WTC11 (cell line): ENCODE measurements around the gene ACBD6.

Experiments
- CREM ChIP-seq: sonication (generic); formaldehyde crosslinking; IDR thresholded peaks from 2 replicates; pipeline ENCODE4 v1.8.1; 2022; ENCODE audit warnings: mild to moderate bottlenecking, missing genetic modification reagents, moderate library complexity
- ETV6 ChIP-seq: sonication (generic); formaldehyde crosslinking; IDR thresholded peaks from 2 replicates; pipeline ENCODE4 v1.8.1; 2022; ENCODE audit warnings: mild to moderate bottlenecking, missing genetic modification reagents
- FOXK1 ChIP-seq: sonication (generic); formaldehyde crosslinking; IDR thresholded peaks from 2 replicates; pipeline ENCODE4 v1.8.0; 2022; ENCODE audit warnings: mild to moderate bottlenecking, moderate library complexity, missing genetic modification reagents
- KAT7 ChIP-seq: sonication (generic); formaldehyde crosslinking; IDR thresholded peaks from 2 replicates; pipeline ENCODE4 v1.8.1; 2023; ENCODE audit warnings: missing genetic modification reagents, mild to moderate bottlenecking, borderline replicate concordance
- SOX15 ChIP-seq: fragments of 250-450 bp; sonication (Bioruptor Pico); IDR thresholded peaks from 2 replicates; pipeline ENCODE4 v1.9.0; 2021; ENCODE audit warnings: mild to moderate bottlenecking
- TP53 ChIP-seq: sonication (generic); formaldehyde crosslinking; IDR thresholded peaks from 2 replicates; pipeline ENCODE4 v1.8.1; 2023; ENCODE audit warnings: mild to moderate bottlenecking, missing genetic modification reagents
- TF ChIP-seq, protein P1 (sequence below): fragments of 200-600 bp; IDR thresholded peaks from 2 replicates; pipeline ENCODE4 v1.8.0; 2022; ENCODE audit warnings: antibody characterized with exemption
- TF ChIP-seq, protein P2 (sequence below): sonication (generic); formaldehyde crosslinking; IDR thresholded peaks from 2 replicates; pipeline ENCODE4 v1.8.0; 2022; ENCODE audit warnings: mild to moderate bottlenecking, missing genetic modification reagents
- TF ChIP-seq, protein P3 (sequence below): sonication (generic); formaldehyde crosslinking; IDR thresholded peaks from 2 replicates; pipeline ENCODE4 v1.8.0; 2023; ENCODE audit warnings: missing genetic modification reagents, mild to moderate bottlenecking, borderline replicate concordance
- TF ChIP-seq, protein P4 (sequence below): fragments of 250-450 bp; sonication (Bioruptor Pico); IDR thresholded peaks from 2 replicates; pipeline ENCODE4 v1.8.0; 2021; ENCODE audit warnings: mild to moderate bottlenecking
- TF ChIP-seq, protein P5 (sequence below): sonication (generic); formaldehyde crosslinking; IDR thresholded peaks from 2 replicates; pipeline ENCODE4 v1.8.1; 2022; ENCODE audit warnings: low read depth, missing genetic modification reagents, borderline replicate concordance

DNA sequence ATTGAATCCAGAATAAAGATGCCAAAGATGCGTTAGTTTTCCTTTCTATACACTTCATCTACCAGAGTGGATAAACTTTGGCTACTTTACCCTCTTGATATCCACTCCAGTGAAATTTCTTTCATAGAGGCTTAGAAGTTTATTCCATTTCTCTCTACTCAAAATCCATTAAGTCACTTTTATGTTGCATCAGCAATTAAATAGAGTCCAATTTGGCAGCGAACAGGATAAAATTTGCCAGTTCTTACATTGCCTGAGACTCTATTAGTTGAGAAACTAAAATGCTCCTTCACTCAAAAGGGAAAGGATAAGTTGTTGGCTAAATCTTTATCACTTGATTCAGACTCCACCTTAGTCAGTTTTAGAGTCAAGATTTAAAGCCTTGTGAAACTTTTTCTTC is 57.9 kb downstream of the ACBD6 start:
- TF ChIP-seq, protein P1, sequence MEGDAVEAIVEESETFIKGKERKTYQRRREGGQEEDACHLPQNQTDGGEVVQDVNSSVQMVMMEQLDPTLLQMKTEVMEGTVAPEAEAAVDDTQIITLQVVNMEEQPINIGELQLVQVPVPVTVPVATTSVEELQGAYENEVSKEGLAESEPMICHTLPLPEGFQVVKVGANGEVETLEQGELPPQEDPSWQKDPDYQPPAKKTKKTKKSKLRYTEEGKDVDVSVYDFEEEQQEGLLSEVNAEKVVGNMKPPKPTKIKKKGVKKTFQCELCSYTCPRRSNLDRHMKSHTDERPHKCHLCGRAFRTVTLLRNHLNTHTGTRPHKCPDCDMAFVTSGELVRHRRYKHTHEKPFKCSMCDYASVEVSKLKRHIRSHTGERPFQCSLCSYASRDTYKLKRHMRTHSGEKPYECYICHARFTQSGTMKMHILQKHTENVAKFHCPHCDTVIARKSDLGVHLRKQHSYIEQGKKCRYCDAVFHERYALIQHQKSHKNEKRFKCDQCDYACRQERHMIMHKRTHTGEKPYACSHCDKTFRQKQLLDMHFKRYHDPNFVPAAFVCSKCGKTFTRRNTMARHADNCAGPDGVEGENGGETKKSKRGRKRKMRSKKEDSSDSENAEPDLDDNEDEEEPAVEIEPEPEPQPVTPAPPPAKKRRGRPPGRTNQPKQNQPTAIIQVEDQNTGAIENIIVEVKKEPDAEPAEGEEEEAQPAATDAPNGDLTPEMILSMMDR: no peak
- TF ChIP-seq, protein P2, sequence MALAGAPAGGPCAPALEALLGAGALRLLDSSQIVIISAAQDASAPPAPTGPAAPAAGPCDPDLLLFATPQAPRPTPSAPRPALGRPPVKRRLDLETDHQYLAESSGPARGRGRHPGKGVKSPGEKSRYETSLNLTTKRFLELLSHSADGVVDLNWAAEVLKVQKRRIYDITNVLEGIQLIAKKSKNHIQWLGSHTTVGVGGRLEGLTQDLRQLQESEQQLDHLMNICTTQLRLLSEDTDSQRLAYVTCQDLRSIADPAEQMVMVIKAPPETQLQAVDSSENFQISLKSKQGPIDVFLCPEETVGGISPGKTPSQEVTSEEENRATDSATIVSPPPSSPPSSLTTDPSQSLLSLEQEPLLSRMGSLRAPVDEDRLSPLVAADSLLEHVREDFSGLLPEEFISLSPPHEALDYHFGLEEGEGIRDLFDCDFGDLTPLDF (CRISPR knock-in tag): no peak
- TF ChIP-seq CREM (no peak), KAT7 (no peak), TP53 (no peak), FOXK1 (CRISPR knock-in tag) (no peak), ETV6 (CRISPR knock-in tag) (no peak), SOX15 (CRISPR knock-in tag) (no peak)
- TF ChIP-seq, protein P3, sequence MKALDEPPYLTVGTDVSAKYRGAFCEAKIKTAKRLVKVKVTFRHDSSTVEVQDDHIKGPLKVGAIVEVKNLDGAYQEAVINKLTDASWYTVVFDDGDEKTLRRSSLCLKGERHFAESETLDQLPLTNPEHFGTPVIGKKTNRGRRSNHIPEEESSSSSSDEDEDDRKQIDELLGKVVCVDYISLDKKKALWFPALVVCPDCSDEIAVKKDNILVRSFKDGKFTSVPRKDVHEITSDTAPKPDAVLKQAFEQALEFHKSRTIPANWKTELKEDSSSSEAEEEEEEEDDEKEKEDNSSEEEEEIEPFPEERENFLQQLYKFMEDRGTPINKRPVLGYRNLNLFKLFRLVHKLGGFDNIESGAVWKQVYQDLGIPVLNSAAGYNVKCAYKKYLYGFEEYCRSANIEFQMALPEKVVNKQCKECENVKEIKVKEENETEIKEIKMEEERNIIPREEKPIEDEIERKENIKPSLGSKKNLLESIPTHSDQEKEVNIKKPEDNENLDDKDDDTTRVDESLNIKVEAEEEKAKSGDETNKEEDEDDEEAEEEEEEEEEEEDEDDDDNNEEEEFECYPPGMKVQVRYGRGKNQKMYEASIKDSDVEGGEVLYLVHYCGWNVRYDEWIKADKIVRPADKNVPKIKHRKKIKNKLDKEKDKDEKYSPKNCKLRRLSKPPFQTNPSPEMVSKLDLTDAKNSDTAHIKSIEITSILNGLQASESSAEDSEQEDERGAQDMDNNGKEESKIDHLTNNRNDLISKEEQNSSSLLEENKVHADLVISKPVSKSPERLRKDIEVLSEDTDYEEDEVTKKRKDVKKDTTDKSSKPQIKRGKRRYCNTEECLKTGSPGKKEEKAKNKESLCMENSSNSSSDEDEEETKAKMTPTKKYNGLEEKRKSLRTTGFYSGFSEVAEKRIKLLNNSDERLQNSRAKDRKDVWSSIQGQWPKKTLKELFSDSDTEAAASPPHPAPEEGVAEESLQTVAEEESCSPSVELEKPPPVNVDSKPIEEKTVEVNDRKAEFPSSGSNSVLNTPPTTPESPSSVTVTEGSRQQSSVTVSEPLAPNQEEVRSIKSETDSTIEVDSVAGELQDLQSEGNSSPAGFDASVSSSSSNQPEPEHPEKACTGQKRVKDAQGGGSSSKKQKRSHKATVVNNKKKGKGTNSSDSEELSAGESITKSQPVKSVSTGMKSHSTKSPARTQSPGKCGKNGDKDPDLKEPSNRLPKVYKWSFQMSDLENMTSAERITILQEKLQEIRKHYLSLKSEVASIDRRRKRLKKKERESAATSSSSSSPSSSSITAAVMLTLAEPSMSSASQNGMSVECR (CRISPR knock-in tag): no peak
- TF ChIP-seq, protein P4, sequence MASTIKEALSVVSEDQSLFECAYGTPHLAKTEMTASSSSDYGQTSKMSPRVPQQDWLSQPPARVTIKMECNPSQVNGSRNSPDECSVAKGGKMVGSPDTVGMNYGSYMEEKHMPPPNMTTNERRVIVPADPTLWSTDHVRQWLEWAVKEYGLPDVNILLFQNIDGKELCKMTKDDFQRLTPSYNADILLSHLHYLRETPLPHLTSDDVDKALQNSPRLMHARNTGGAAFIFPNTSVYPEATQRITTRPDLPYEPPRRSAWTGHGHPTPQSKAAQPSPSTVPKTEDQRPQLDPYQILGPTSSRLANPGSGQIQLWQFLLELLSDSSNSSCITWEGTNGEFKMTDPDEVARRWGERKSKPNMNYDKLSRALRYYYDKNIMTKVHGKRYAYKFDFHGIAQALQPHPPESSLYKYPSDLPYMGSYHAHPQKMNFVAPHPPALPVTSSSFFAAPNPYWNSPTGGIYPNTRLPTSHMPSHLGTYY (CRISPR knock-in tag): no peak
- TF ChIP-seq, protein P5, sequence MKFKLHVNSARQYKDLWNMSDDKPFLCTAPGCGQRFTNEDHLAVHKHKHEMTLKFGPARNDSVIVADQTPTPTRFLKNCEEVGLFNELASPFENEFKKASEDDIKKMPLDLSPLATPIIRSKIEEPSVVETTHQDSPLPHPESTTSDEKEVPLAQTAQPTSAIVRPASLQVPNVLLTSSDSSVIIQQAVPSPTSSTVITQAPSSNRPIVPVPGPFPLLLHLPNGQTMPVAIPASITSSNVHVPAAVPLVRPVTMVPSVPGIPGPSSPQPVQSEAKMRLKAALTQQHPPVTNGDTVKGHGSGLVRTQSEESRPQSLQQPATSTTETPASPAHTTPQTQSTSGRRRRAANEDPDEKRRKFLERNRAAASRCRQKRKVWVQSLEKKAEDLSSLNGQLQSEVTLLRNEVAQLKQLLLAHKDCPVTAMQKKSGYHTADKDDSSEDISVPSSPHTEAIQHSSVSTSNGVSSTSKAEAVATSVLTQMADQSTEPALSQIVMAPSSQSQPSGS (CRISPR knock-in tag): no peak
